Mesendoderm (in vitro differentiated cells): Measurements from ENCODE around the gene PRPF40A.
A peak's percentile ranks its signal among the peaks of the same experiment; 100 is the strongest.

Experiments used
- DNase-seq: peaks from one replicate; pipeline ENCODE4 v3.0.0; 2013
- H2AK5ac ChIP-seq: 2 replicates; pipeline ENCODE4 v1.6.1; 2013; ENCODE audit warnings: low read length, inconsistent platforms
- H2BK120ac ChIP-seq: 2 replicates; pipeline ENCODE4 v1.6.1; 2013; ENCODE audit warnings: low read depth, mild to moderate bottlenecking, low read length, moderate library complexity, mixed read lengths
- H2BK15ac ChIP-seq: replicated peaks from 2 replicates; pipeline ENCODE4 v1.6.1; 2013; ENCODE audit warnings: low read depth, mild to moderate bottlenecking, moderate library complexity
- H2BK5ac ChIP-seq: 2 replicates; pipeline ENCODE4 v1.6.1; 2013; ENCODE audit warnings: low read length, inconsistent platforms
- H3K18ac ChIP-seq: 2 replicates; pipeline ENCODE4 v1.6.1; 2013; ENCODE audit warnings: mild to moderate bottlenecking, low read length, mixed read lengths
- H3K23ac ChIP-seq: one replicate; pipeline ENCODE4 v1.6.1; 2013; ENCODE audit warnings: low read length
- H3K27ac ChIP-seq: 2 replicates; pipeline ENCODE4 v1.5.1; 2013; ENCODE audit warnings: low read depth, mild to moderate bottlenecking, inconsistent platforms, low read length, moderate library complexity
- H3K27me3 ChIP-seq: 2 replicates; pipeline ENCODE4 v1.6.1; 2013; ENCODE audit warnings: low read length, control low read depth, mild to moderate bottlenecking, inconsistent platforms; ENCODE audit not compliant: insufficient read depth, poor library complexity
- H3K36me3 ChIP-seq: 2 replicates; pipeline ENCODE4 v1.6.1; 2013; ENCODE audit warnings: low read length, inconsistent platforms; ENCODE audit not compliant: control insufficient read depth, insufficient read depth
- H3K4ac ChIP-seq: one replicate; pipeline ENCODE4 v1.6.1; 2013; ENCODE audit warnings: low read depth, mild to moderate bottlenecking, low read length, moderate library complexity
- H3K4me1 ChIP-seq: 2 replicates; pipeline ENCODE4 v1.6.1; 2013; ENCODE audit warnings: low read depth, low read length, inconsistent platforms; ENCODE audit not compliant: control insufficient read depth
- H3K4me2 ChIP-seq: 2 replicates; pipeline ENCODE4 v1.6.1; 2013; ENCODE audit warnings: low read length
- H3K4me3 ChIP-seq: 2 replicates; pipeline ENCODE4 v1.5.1; 2013; ENCODE audit warnings: mild to moderate bottlenecking, low read length
- H3K56ac ChIP-seq: one replicate; pipeline ENCODE4 v1.6.1; 2013; ENCODE audit warnings: low read length
- H3K79me1 ChIP-seq: 2 replicates; pipeline ENCODE4 v1.6.1; 2013; ENCODE audit warnings: low read length, inconsistent platforms
- H3K79me2 ChIP-seq: 2 replicates; pipeline ENCODE4 v1.6.1; 2013; ENCODE audit warnings: mild to moderate bottlenecking, low read length; ENCODE audit not compliant: control insufficient read depth, insufficient read depth
- H3K9ac ChIP-seq: 2 replicates; pipeline ENCODE4 v1.6.1; 2013; ENCODE audit warnings: low read length, inconsistent platforms
- H4K5ac ChIP-seq: one replicate; pipeline ENCODE4 v1.6.1; 2013; ENCODE audit warnings: low read length
- H4K8ac ChIP-seq: one replicate; pipeline ENCODE4 v1.6.1; 2013; ENCODE audit warnings: low read depth, mild to moderate bottlenecking, control low read depth, low read length, moderate library complexity
- WGBS: extraction: QIAGEN DNeasy Blood & Tissue Kit; methylation state at CpG from one replicate; pipeline ENCODE4 v1.1.7; 2013; ENCODE audit warnings: low lambda C conversion rate, missing lambda C conversion rate; ENCODE audit not compliant: insufficient coverage; ENCODE audit errors: extremely low coverage; 5-methylcytosine and 5-hydroxymethylcytosine counted together

Gene PRPF40A

DNA sequence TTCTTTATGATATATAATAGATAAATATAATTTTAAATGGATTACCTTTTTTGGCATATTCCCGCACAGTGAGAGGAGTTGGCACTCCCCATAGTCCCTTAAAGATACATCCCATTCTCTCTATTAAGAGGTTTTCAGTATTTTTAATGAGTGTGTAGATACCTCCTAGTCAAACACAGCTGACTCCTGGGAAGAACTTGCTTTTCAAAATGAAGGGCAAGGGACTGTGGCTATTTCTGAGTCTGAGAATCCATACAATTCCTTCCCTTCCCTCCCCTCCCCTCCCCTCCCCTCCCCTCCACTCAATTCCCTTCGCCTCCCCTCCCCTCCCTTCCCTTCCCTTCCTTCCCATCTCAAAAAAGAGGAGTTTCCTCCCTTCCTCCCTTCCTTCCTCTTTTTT lies 93.5 kb downstream of the PRPF40A start:
- H3K9ac ChIP-seq = no peak overlapping the region
- H3K4me2 ChIP-seq = no peak overlapping the region
- no peaks in the 10 kb centered on the region for H3K27me3 ChIP-seq
- no peak overlapping the region for H2BK120ac ChIP-seq
- H3K79me2 ChIP-seq = no peaks in the 10 kb centered on the region
- H3K56ac ChIP-seq = no peak overlapping the region
- no peak overlapping the region for H2BK15ac ChIP-seq
- no peak overlapping the region for H2BK5ac ChIP-seq
- peaks cover 9% of the 10 kb centered on the region for H3K36me3 ChIP-seq
- H4K8ac ChIP-seq = no peak overlapping the region
- H2AK5ac ChIP-seq = no peak overlapping the region
- H3K27ac ChIP-seq = no peak overlapping the region
- WGBS = no CpG with 5 or more reads among the region's 2 CpGs
- H3K4me3 ChIP-seq = no peak overlapping the region
- H3K4me1 ChIP-seq = no peaks in the 10 kb centered on the region
- H3K18ac ChIP-seq = no peak overlapping the region
- H3K4ac ChIP-seq = no peak overlapping the region
- no peaks in the 10 kb centered on the region for H3K79me1 ChIP-seq
- no peak overlapping the region for H4K5ac ChIP-seq
- no peak for DNase-seq
- no peak overlapping the region for H3K23ac ChIP-seq

- WGBS = no CpG with 5 or more reads among the region's 13 CpGs
- H3K36me3 ChIP-seq = peaks cover 7% of the 10 kb centered on the region
- peak; percentile 54 for DNase-seq
Measured at GRCh38 chr2:152623076-152623740, 94.1 kb downstream of the PRPF40A start.

DNA sequence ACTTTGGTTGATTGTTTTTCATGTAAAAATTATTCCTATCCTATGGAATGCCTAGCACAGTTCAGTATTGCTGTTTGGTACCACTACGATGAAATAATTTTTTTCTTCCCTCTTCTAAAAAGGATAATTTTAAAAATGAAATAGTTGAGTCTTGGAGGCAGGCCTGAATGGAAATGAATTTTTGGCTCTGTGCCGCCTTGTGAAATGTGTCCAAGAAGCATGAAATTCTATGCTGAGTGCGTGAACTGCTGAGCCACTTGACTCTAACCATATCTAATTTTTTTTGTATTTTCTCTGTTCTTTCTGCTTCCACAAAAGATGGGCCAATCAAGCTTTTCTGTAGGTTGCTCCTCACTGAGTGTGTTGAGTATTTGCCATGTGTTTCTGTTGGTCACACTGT lies 95.0 kb downstream of the PRPF40A start:
- H3K4me2 ChIP-seq = no peak overlapping the region
- H3K4me1 ChIP-seq = no peaks in the 10 kb centered on the region
- no peak overlapping the region for H2BK120ac ChIP-seq
- no peak overlapping the region for H2BK5ac ChIP-seq
- no peak overlapping the region for H3K56ac ChIP-seq
- no peak overlapping the region for H4K8ac ChIP-seq
- H3K9ac ChIP-seq = no peak overlapping the region
- H3K4me3 ChIP-seq = no peak overlapping the region
- no peak overlapping the region for H2AK5ac ChIP-seq
- no peaks in the 10 kb centered on the region for H3K27me3 ChIP-seq
- no peak overlapping the region for H3K18ac ChIP-seq
- no peaks in the 10 kb centered on the region for H3K79me2 ChIP-seq
- no peaks in the 10 kb centered on the region for H3K79me1 ChIP-seq
- DNase-seq = no peak
- peaks cover 3% of the 10 kb centered on the region for H3K36me3 ChIP-seq
- H2BK15ac ChIP-seq = no peak overlapping the region
- no peak overlapping the region for H3K4ac ChIP-seq
- no peak overlapping the region for H3K23ac ChIP-seq
- H3K27ac ChIP-seq = no peak overlapping the region
- H4K5ac ChIP-seq = no peak overlapping the region
- whole genome bisulfite sequencing = no CpG with 5 or more reads among the region's 3 CpGs

More at GRCh38 chr2:152623076-152623740, 94.1 kb downstream of the PRPF40A start:
- no peak overlapping the region for H3K56ac ChIP-seq
- H3K4me2 ChIP-seq = no peak overlapping the region
- H2BK120ac ChIP-seq = no peak overlapping the region
- no peak overlapping the region for H3K18ac ChIP-seq
- H3K79me1 ChIP-seq = no peaks in the 10 kb centered on the region
- H2BK15ac ChIP-seq = no peak overlapping the region
- no peak overlapping the region for H4K5ac ChIP-seq
- no peak overlapping the region for H3K23ac ChIP-seq
- H3K4ac ChIP-seq = no peak overlapping the region
- no peaks in the 10 kb centered on the region for H3K4me1 ChIP-seq
- no peak overlapping the region for H3K4me3 ChIP-seq
- no peak overlapping the region for H3K9ac ChIP-seq
- H4K8ac ChIP-seq = no peak overlapping the region
- H3K27me3 ChIP-seq = no peaks in the 10 kb centered on the region
- H2BK5ac ChIP-seq = no peak overlapping the region
- no peaks in the 10 kb centered on the region for H3K79me2 ChIP-seq
- no peak overlapping the region for H2AK5ac ChIP-seq
- no peak overlapping the region for H3K27ac ChIP-seq

GRCh38 chr2:152620985-152621384 lies 96.3 kb downstream of the PRPF40A start:
- no peak overlapping the region for H3K56ac ChIP-seq
- H3K4me1 ChIP-seq = no peaks in the 10 kb centered on the region
- H3K36me3 ChIP-seq = peaks cover 5% of the 10 kb centered on the region
- no peaks in the 10 kb centered on the region for H3K79me1 ChIP-seq
- H3K79me2 ChIP-seq = no peaks in the 10 kb centered on the region
- DNase-seq = no peak
- no peak overlapping the region for H3K18ac ChIP-seq
- no peak overlapping the region for H4K8ac ChIP-seq
- no peak overlapping the region for H4K5ac ChIP-seq
- H3K4me3 ChIP-seq = no peak overlapping the region
- no peak overlapping the region for H3K27ac ChIP-seq
- H3K27me3 ChIP-seq = no peaks in the 10 kb centered on the region
- no peak overlapping the region for H2BK5ac ChIP-seq
- H3K4ac ChIP-seq = no peak overlapping the region
- no peak overlapping the region for H2BK15ac ChIP-seq
- H2BK120ac ChIP-seq = no peak overlapping the region
- no peak overlapping the region for H3K4me2 ChIP-seq
- no CpG with 5 or more reads among the region's 9 CpGs for WGBS
- no peak overlapping the region for H3K9ac ChIP-seq
- no peak overlapping the region for H3K23ac ChIP-seq
- H2AK5ac ChIP-seq = no peak overlapping the region

GRCh38 chr2:152620208-152620607 lies 97.1 kb downstream of the PRPF40A start:
- DNase-seq = no peak
- Histone ChIP-seq H3K56ac (no peak overlapping the region), H3K4me2 (no peak overlapping the region), H3K4ac (no peak overlapping the region), H3K27me3 (no peaks in the 10 kb centered on the region), H3K79me2 (no peaks in the 10 kb centered on the region), H4K5ac (no peak overlapping the region), H2AK5ac (no peak overlapping the region), H3K9ac (no peak overlapping the region), H4K8ac (no peak overlapping the region), H3K36me3 (peaks cover 5% of the 10 kb centered on the region), H2BK15ac (no peak overlapping the region), H3K23ac (no peak overlapping the region), H2BK120ac (no peak overlapping the region), H3K4me1 (no peaks in the 10 kb centered on the region), H3K27ac (no peak overlapping the region), H2BK5ac (no peak overlapping the region), H3K79me1 (no peaks in the 10 kb centered on the region), H3K4me3 (no peak overlapping the region), H3K18ac (no peak overlapping the region)
- no CpG with 5 or more reads among the region's 7 CpGs for WGBS

DNA sequence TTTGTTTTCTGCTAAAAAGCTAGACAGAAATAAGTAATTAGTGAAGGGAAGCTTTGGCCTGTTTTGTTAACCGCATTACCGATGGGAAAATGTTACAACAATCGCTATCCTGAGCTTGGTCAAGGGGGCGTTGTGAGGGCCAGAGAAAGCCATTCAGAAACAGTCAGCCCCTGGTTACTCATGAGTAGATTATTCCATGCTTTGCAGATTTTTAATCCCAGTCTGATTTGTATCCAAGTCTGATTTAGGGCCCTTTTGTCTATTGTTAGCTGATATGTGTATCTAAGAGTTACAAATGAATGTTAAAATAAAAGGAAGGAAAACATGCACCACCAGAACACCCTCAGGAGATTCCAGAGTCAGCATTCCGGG lies 99.1 kb downstream of the PRPF40A start:
- Histone ChIP-seq H4K5ac (no peak overlapping the region), H3K36me3 (peaks cover 5% of the 10 kb centered on the region), H3K4ac (no peak overlapping the region), H3K4me1 (no peaks in the 10 kb centered on the region), H3K27ac (no peak overlapping the region), H2BK15ac (no peak overlapping the region), H2BK120ac (no peak overlapping the region), H3K56ac (no peak overlapping the region), H3K4me2 (no peak overlapping the region), H3K9ac (no peak overlapping the region), H3K4me3 (no peak overlapping the region), H4K8ac (no peak overlapping the region), H3K79me1 (no peaks in the 10 kb centered on the region), H2BK5ac (no peak overlapping the region), H3K79me2 (no peaks in the 10 kb centered on the region), H2AK5ac (no peak overlapping the region), H3K18ac (no peak overlapping the region), H3K27me3 (no peaks in the 10 kb centered on the region), H3K23ac (no peak overlapping the region)
- no CpG with 5 or more reads among the region's 5 CpGs for WGBS
- DNase-seq = no peak
